Measurements from ENCODE around the gene RALGDS. TPM values are rescaled to one million over a fixed set of nuclear protein-coding genes. Genes with fewer than 3 reads are reported as not detected.

Gene RALGDS
- total and polyA plus RNA-seq, 2 experiments from 2014 or later, result 8.6 to 20.3 TPM

DNA sequence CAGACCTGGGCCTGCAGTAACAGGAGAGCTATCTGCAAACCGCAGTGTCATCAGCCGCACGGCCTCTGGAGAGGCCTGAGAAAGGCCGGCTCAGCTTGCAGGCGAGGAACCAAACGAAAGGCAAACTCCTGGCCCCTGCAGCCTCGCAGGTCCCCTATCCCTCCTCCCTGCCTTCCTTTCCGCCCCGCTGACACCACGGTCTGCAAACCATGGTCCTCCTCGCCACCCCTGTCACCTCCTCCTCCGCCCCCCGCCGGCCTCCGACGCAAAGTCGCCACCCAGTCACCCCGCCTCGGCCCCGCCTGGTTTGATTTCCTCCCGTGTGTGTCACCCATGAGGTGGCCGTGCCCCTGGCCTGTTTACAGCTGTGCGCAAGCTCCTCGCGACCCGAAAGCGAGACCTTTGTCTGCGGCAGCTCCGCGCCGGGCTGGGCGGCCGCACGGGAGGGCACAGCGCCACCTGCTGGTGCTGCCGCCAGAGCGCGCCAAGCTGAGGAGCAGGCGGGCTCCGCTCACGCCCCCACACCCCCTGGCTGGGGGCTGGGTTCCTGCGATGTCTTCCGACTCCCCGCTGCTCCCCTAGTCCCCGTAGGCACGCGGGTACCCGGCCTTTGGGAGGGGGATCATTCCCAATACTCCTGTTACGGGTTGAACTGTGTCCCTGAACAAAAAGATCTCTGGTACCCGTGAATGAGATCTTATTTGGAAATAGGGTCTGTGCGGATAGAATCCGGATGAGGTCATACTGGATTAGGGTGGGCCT lies 23.3 kb upstream of the RALGDS start:
- H3K9me2 ChIP-seq (ENCODE audit: insufficient read depth), result no peaks in the 10 kb centered on the region
- TF ChIP-seq CTCF (conservative IDR thresholded peaks at IDR 0.05; ENCODE audit: low read depth in 2 of 2), result peak; percentile 91 to 98
- TF ChIP-seq, protein P1, sequence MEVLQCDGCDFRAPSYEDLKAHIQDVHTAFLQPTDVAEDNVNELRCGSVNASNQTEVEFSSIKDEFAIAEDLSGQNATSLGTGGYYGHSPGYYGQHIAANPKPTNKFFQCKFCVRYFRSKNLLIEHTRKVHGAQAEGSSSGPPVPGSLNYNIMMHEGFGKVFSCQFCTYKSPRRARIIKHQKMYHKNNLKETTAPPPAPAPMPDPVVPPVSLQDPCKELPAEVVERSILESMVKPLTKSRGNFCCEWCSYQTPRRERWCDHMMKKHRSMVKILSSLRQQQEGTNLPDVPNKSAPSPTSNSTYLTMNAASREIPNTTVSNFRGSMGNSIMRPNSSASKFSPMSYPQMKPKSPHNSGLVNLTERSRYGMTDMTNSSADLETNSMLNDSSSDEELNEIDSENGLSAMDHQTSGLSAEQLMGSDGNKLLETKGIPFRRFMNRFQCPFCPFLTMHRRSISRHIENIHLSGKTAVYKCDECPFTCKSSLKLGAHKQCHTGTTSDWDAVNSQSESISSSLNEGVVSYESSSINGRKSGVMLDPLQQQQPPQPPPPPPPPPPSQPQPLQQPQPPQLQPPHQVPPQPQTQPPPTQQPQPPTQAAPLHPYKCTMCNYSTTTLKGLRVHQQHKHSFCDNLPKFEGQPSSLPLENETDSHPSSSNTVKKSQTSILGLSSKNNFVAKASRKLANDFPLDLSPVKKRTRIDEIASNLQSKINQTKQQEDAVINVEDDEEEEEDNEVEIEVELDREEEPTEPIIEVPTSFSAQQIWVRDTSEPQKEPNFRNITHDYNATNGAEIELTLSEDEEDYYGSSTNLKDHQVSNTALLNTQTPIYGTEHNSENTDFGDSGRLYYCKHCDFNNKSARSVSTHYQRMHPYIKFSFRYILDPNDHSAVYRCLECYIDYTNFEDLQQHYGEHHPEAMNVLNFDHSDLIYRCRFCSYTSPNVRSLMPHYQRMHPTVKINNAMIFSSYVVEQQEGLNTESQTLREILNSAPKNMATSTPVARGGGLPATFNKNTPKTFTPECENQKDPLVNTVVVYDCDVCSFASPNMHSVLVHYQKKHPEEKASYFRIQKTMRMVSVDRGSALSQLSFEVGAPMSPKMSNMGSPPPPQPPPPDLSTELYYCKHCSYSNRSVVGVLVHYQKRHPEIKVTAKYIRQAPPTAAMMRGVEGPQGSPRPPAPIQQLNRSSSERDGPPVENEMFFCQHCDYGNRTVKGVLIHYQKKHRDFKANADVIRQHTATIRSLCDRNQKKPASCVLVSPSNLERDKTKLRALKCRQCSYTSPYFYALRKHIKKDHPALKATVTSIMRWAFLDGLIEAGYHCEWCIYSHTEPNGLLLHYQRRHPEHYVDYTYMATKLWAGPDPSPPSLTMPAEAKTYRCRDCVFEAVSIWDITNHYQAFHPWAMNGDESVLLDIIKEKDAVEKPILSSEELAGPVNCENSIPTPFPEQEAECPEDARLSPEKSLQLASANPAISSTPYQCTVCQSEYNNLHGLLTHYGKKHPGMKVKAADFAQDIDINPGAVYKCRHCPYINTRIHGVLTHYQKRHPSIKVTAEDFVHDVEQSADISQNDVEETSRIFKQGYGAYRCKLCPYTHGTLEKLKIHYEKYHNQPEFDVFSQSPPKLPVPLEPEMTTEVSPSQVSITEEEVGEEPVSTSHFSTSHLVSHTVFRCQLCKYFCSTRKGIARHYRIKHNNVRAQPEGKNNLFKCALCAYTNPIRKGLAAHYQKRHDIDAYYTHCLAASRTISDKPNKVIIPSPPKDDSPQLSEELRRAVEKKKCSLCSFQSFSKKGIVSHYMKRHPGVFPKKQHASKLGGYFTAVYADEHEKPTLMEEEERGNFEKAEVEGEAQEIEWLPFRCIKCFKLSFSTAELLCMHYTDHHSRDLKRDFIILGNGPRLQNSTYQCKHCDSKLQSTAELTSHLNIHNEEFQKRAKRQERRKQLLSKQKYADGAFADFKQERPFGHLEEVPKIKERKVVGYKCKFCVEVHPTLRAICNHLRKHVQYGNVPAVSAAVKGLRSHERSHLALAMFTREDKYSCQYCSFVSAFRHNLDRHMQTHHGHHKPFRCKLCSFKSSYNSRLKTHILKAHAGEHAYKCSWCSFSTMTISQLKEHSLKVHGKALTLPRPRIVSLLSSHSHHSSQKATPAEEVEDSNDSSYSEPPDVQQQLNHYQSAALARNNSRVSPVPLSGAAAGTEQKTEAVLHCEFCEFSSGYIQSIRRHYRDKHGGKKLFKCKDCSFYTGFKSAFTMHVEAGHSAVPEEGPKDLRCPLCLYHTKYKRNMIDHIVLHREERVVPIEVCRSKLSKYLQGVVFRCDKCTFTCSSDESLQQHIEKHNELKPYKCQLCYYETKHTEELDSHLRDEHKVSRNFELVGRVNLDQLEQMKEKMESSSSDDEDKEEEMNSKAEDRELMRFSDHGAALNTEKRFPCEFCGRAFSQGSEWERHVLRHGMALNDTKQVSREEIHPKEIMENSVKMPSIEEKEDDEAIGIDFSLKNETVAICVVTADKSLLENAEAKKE (CRISPR knock-in tag; IDR thresholded peaks at IDR 0.05), result no peak
- Mint-ChIP-seq H3K27me3 (ENCODE audit: insufficient read depth, low read depth, poor library complexity) (peaks cover 42% of the 10 kb centered on the region), H3K4me3 (peak overlapping the region; percentile 73), H3K4me1 (peaks cover 21% of the 10 kb centered on the region; the same call in 2 of the 3 replicates), H3K9me3 (no peaks in the 10 kb centered on the region), H3K36me3 (ENCODE audit: low read depth) (no peaks in the 10 kb centered on the region), H3K27ac (peak overlapping the region; percentile 74)
- peaks cover 4% of the 10 kb centered on the region; the same call in 1 of the 2 replicates for H3K27me3 ChIP-seq (ENCODE audit: insufficient read depth)
- DNase-seq (ENCODE audit: low spot score) (peak; percentile 86), ATAC-seq (peak; percentile 69)
- H4K20me1 ChIP-seq (replicated peaks; ENCODE audit: insufficient read depth), result peaks cover 12% of the 10 kb centered on the region; the same call in 1 of the 2 replicates
- H3K27ac ChIP-seq (ENCODE audit: low read depth), result no peak overlapping the region
- H3K36me3 ChIP-seq (ENCODE audit: insufficient read depth), result no peaks in the 10 kb centered on the region
- peak overlapping the region; percentile 84 for H3K4me2 ChIP-seq
- peak overlapping the region; percentile 66 for H3K4me3 ChIP-seq
- H2AFZ ChIP-seq, result no peak overlapping the region
- H3F3A ChIP-seq (replicated peaks; ENCODE audit: low read depth), result no peaks in the 10 kb centered on the region
- 0 out of 2 replicates have a peak, but pooled peaks cover 8% of the 10 kb centered on the region for H3K79me2 ChIP-seq (replicated peaks; ENCODE audit: insufficient read depth)
- H3K4me1 ChIP-seq (ENCODE audit: insufficient read depth), result peaks cover 8% of the 10 kb centered on the region
